Neural crest cell (in vitro differentiated cells): ENCODE results near the gene GRIPAP1. TPM values are rescaled to one million over a fixed set of nuclear protein-coding genes. Genes with fewer than 3 reads are reported as not detected.

Experiments
- DNase-seq: peaks from one replicate; pipeline ENCODE4 v3.0.0; 2021; ENCODE audit warnings: low read depth, mixed read lengths, low spot score
- H3K27ac Mint-ChIP-seq: one replicate; pipeline ENCODE4 v1.8.0; 2021; ENCODE audit warnings: mild to moderate bottlenecking, mixed read lengths; ENCODE audit not compliant: unreplicated experiment
- H3K27me3 Mint-ChIP-seq: 2 replicates; pipeline ENCODE4 v1.8.0; 2021; ENCODE audit warnings: low read depth, mild to moderate bottlenecking, mixed read lengths
- H3K36me3 Mint-ChIP-seq: 2 replicates; pipeline ENCODE4 v1.8.0; 2021; ENCODE audit warnings: low read depth, mild to moderate bottlenecking, mixed read lengths
- H3K4me1 Mint-ChIP-seq: 2 replicates; pipeline ENCODE4 v1.8.0; 2021; ENCODE audit warnings: mixed read lengths
- H3K4me3 Mint-ChIP-seq: one replicate; pipeline ENCODE4 v1.8.0; 2021; ENCODE audit warnings: mild to moderate bottlenecking, mixed read lengths
- H3K9me3 Mint-ChIP-seq: 2 replicates; pipeline ENCODE4 v1.8.0; 2021; ENCODE audit warnings: mixed read lengths
- CTCF ChIP-seq: fragments of 200-600 bp; sonication (generic); conservative IDR thresholded peaks from 2 replicates; pipeline ENCODE4 v1.5.0; 2021; ENCODE audit warnings: antibody characterized with exemption, mild to moderate bottlenecking
- total RNA-seq: library from RNA; stranded (reverse); gene quantifications from 2 replicates; pipeline ENCODE4 v1.2.1, GENCODE V29; 2021

The GRIPAP1 gene
- total RNA-seq, 1 donor from 2014 or later: 63.2 TPM

GRCh38 chrX:49041744-49042580, 39.9 kb upstream of the GRIPAP1 start:
- peaks cover 8% of the 10 kb centered on the region for H3K36me3 Mint-ChIP-seq
- H3K9me3 Mint-ChIP-seq: no peaks in the 10 kb centered on the region
- no peak for DNase-seq
- H3K4me1 Mint-ChIP-seq: peaks cover 42% of the 10 kb centered on the region
- peak overlapping the region; percentile 95 for H3K27ac Mint-ChIP-seq
- H3K4me3 Mint-ChIP-seq: peak overlapping the region; percentile 95
- no peak for TF ChIP-seq CTCF
- no peaks in the 10 kb centered on the region for H3K27me3 Mint-ChIP-seq

- Mint-ChIP-seq H3K9me3 (no peaks in the 10 kb centered on the region), H3K27ac (peak overlapping the region; percentile 94), H3K27me3 (no peaks in the 10 kb centered on the region), H3K4me3 (peak overlapping the region; percentile 95), H3K36me3 (peaks cover 8% of the 10 kb centered on the region), H3K4me1 (peaks cover 42% of the 10 kb centered on the region)
- no peak for TF ChIP-seq CTCF
- no peak for DNase-seq
Observed at GRCh38 chrX:49040376-49040955, 38.4 kb upstream of the GRIPAP1 start.

GRCh38 chrX:49039598-49040375, 37.7 kb upstream of the GRIPAP1 start:
- Mint-ChIP-seq H3K4me1 (peaks cover 42% of the 10 kb centered on the region), H3K27me3 (no peaks in the 10 kb centered on the region), H3K27ac (peak overlapping the region; percentile 94), H3K36me3 (peaks cover 8% of the 10 kb centered on the region), H3K9me3 (no peaks in the 10 kb centered on the region), H3K4me3 (peak overlapping the region; percentile 95)
- DNase-seq: peak; percentile 40
- TF ChIP-seq CTCF: no peak

GRCh38 chrX:49037883-49038475, 35.9 kb upstream of the GRIPAP1 start:
- peaks cover 37% of the 10 kb centered on the region for H3K4me1 Mint-ChIP-seq
- no peak for DNase-seq
- TF ChIP-seq CTCF: no peak
- H3K4me3 Mint-ChIP-seq: no peak overlapping the region
- H3K27ac Mint-ChIP-seq: no peak overlapping the region
- H3K36me3 Mint-ChIP-seq: peaks cover 12% of the 10 kb centered on the region
- H3K9me3 Mint-ChIP-seq: no peaks in the 10 kb centered on the region
- no peaks in the 10 kb centered on the region for H3K27me3 Mint-ChIP-seq

GRCh38 chrX:49030283-49030682, 28.2 kb upstream of the GRIPAP1 start:
- H3K4me1 Mint-ChIP-seq: no peaks in the 10 kb centered on the region
- no peak for DNase-seq
- no peaks in the 10 kb centered on the region for H3K9me3 Mint-ChIP-seq
- TF ChIP-seq CTCF: no peak
- peaks cover 11% of the 10 kb centered on the region for H3K36me3 Mint-ChIP-seq
- H3K4me3 Mint-ChIP-seq: no peak overlapping the region
- peak overlapping the region; percentile 27 for H3K27ac Mint-ChIP-seq
- H3K27me3 Mint-ChIP-seq: no peaks in the 10 kb centered on the region
